Fibroblast of skin of left biceps (primary cell): ENCODE data around the gene ZNF107.
"Not testable (repeated sequence)": the region's sequence is repeated elsewhere in the genome, so short reads cannot be mapped to it uniquely, and the experiment has no call there.

Experiments
- DNase-seq, 2 experiments: peaks; one replicate each; pipeline ENCODE4 v3.0.0-alpha.2; 2013; ENCODE audit warnings: low read depth in 2 of 2

ZNF107 gene

DNA sequence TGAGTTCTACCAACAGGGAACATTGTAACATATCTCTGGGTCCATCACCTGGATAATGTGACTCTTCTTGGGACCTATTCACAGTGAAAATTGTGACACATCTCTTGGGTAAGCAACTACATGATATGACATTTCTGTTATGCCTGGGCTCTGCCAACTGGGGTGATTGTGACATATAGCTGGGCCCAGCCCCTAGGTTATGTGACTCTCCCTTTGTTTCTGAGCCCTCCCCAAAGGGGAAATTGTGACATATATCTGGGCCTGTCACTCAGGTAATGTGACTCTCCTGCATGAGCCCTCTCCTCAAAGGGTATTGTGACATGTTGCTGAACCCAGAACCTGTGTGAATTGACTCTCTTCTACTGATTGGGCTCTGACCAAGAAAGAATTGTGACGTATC is 22.4 kb upstream of the ZNF107 start:
- DNase-seq: no peak

- DNase-seq: no peak
These were observed 14.7 kb upstream of the ZNF107 start for GRCh38 chr7:64651203-64651602.

DNA sequence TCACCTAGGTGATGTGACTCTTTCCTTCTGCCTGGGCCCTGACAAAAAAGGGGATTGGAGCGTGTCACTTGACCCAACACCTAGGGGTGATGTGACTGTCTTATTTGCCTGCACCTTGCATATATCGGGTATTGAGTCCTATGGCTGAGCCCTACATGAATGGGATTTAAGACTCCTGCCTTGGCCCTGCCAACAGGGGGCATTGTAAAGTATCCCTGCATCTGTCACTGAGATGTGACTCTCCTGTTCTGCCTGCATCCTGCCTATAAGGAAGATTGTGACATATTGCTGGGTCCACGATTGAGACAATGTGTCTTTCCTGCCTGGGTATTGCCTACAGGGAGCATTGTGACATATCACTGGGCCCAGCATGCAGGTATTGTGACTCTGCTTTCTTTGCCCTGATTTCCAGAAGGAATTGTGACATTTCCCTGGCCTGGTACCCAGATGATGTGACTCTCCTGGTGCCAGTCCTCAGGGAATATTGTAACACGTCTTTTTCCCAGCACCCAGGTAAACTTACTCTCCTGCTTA is 14.2 kb upstream of the ZNF107 start:
- DNase-seq: no peak

- DNase-seq: no peak
These were observed 12.1 kb upstream of the ZNF107 start for GRCh38 chr7:64653721-64654401.

GRCh38 chr7:64654796-64655548 is 11.0 kb upstream of the ZNF107 start:
- DNase-seq: no peak

DNA sequence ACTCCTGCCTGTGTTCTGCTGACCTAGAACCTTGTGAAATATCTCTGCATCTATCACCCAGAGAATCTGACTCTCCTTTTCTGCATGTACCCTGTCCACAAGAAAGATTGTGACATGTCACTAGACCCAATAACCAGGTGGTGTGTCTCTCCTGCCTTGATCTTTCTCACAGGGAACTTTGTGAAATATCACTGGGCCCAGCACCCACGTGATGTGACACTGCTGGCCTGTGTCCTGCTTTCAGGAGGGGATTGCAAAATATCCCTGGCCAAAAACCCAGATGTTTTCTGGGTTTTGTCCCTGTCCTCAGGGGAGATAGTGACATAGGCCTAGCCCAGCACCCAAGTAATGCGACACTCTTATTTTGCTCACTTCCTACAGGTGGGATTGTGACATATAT is 10.1 kb upstream of the ZNF107 start:
- DNase-seq: no peak

DNA sequence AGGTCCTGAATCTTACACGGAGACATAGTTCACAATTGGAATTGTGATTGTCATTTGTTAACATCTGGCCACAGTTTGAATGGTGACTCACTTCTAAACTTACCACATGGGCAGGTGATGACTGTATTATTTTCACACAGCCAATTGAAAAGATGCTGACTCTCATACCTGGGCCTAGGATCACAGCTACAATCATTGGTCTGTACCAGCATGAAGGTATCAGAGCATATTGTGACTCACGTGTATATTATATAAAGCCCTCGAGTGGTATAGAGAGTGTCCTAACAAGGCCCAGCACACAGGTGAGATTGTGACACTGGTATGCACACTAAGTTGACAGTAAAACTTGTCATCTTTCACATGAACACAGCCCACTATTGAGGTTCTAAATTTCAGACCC is 9.4 kb upstream of the ZNF107 start:
- no peak for DNase-seq

GRCh38 chr7:64662091-64662490 is 3.8 kb upstream of the ZNF107 start:
- not testable (repeated sequence) for DNase-seq

- DNase-seq: no peak
These were observed 724 bp downstream of the ZNF107 start for GRCh38 chr7:64666663-64667050.

- DNase-seq: no peak
These were observed 1.4 kb downstream of the ZNF107 start for GRCh38 chr7:64667311-64667710.

DNA sequence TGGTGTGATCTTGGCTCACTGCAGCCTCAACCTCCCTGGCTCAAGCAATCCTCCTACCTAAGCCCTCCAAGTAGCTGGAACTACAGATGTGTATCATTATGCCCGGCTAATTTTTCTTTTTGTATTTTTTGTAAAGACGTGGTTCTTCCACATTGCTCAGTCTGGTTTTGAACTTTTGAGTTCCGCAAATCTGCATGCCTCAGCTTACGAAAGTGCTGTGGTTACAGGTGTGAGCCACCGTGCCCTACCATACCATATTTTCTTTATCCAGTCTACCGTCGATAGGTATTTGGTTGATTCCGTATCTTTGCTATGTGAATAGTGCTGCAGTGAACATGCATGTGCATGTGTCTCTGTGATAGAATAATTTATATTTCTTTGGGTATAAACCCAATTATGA is 6.5 kb downstream of the ZNF107 start:
- no peak for DNase-seq

- DNase-seq: no peak
These were observed 19.2 kb downstream of the ZNF107 start for GRCh38 chr7:64685091-64685490.

DNA sequence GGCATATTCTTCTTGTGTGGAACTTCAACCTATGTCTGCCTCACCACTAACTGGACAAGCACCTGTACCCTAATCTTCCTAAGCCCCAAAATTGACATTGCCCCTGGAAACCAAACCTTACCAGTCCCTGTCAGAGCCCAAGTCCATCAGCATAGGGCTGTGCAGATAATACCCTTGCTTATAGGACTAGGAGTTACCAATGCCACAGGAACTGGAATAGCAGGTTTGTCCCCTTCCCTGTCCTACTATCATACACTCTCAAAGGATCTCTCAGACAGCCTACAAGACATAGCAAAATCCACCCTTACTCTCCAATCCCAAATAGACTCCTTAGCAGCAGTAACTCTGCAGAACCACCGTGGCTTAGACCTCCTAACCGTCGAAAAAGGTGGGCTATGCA is 19.8 kb downstream of the ZNF107 start:
- DNase-seq: no peak

DNA sequence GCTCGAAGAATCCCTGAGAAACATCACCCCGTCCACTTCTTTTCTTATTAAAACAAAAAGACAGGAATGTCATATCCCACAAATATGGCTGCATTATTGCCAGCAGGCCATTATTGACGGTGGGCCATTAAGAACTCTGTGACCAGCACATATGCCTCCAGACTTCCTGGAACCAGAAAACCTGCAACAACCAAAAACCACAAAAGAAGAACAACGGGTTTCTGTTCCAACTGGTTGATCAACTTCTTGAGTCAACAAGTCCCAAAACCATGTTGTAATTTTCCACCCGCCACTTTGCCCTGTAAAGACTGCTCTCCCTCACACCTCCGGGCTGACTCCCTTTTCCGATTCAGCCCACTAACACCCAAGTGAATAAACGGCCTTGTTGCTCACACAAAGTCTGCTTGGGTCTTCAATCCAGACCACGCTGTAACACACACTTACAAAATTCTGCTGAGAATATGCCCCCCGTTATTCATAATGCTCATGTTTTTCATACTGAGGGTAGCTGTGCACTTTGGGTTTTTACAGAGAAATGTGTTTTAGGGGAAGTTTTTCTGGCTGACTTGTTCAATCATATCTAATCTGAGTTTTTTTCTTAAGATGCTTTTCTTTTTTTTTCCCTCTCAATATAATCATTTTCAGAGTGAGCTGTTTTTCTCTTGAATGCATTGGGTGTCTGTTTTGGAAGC is 20.7 kb downstream of the ZNF107 start:
- no peak for DNase-seq

DNA sequence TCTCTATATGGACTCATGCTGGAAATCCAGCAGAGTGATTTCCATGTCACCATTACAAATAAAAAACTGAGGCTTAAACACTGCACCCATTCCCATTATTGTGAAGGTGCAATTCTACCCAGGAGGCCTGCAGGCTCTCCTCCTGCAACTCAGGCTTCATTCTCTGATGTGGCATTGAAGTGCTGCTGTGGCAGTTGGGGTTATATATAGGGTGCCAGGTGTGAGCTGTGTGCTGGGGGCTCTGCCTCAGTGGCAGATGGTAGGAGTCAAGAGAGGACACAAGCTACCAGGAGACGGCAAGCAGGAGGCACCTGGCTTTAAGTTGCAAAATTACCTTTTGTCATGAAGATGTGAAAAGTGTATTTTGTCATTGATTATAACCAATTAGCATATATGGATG is 21.3 kb downstream of the ZNF107 start:
- no peak for DNase-seq

GRCh38 chr7:64688988-64689387 is 23.1 kb downstream of the ZNF107 start:
- no peak for DNase-seq

GRCh38 chr7:64691831-64692230 is 25.9 kb downstream of the ZNF107 start:
- DNase-seq: no peak

- DNase-seq: not testable (repeated sequence)
These were observed 31.9 kb downstream of the ZNF107 start for GRCh38 chr7:64697863-64698262.

DNA sequence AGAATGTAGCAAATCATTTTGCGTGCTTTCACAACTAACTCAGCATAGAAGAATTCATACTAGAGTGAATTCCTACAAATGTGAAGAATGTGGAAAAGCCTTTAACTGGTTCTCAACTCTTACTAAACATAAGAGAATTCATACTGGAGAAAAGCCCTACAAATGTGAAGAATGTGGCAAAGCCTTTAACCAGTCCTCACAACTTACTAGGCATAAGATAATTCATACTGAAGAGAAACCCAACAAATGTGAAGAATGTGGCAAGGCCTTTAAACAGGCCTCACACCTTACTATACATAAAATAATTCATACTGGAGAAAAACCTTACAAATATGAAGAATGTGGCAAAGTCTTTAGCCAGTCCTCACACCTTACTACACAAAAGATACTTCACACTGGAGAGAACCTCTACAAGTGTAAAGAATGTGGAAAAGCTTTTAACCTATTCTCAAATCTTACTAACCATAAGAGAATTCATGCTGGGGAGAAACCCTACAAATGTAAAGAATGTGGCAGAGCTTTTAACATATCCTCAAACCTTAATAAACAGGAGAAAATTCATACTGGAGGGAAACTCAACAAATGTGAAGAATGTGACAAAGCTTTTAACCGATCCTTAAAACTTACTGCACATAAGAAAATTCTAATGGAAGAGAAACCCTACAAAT is 40.8 kb downstream of the ZNF107 start:
- DNase-seq: no peak

- DNase-seq: not testable (repeated sequence)
These were observed 52.0 kb downstream of the ZNF107 start for GRCh38 chr7:64717896-64718295.

GRCh38 chr7:64729089-64729848 is 63.3 kb downstream of the ZNF107 start:
- DNase-seq: no peak
